COLO668 (cell line): ENCODE results near the gene PPRC1.
"Not testable (repeated sequence)": the region's sequence is repeated elsewhere in the genome, so short reads cannot be mapped to it uniquely, and the experiment has no call there.

Source experiments
- DNase-seq: peaks from one replicate; lab custom pipeline; 2025; ENCODE audit not compliant: unreplicated experiment; lab: John Stamatoyannopoulos, UW

Gene PPRC1

GRCh38 chr10:102188941-102189898, 56.4 kb downstream of the PPRC1 start:
- DNase-seq, result not testable (repeated sequence)

- DNase-seq, result no peak
These were observed 59.1 kb downstream of the PPRC1 start for GRCh38 chr10:102191956-102192355.

GRCh38 chr10:102195296-102195870, 62.5 kb downstream of the PPRC1 start:
- DNase-seq, result no peak

- no peak for DNase-seq
These were observed 64.1 kb downstream of the PPRC1 start for GRCh38 chr10:102196893-102197292.

DNA sequence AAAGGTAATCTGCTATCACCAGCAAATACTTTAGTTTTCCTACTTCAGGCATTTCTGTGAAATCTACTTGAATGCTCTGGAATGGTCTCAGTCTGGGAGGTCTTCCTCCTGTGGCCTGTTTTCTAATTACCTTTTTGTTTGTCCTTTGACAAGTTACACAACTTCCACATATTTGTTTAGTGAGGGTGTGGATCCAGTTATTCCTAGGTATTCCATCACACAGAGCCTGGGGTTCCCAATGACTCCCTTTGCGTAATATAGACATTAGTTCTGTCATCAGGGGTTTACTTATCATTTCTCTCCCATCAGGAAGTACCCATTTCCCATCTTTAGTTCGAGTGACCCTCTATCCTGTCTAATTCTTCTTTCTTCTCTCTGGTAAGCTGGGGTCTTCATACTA, 65.2 kb downstream of the PPRC1 start:
- DNase-seq, result no peak
